ENCODE results near the gene MGARP. TPM values are rescaled to one million over a fixed set of nuclear protein-coding genes. Genes with fewer than 3 reads are reported as not detected.

Gene MGARP
- total and polyA plus RNA-seq, 4 experiments from 2014 or later, result 0.20 to 0.52 (median 0.28) TPM

DNA sequence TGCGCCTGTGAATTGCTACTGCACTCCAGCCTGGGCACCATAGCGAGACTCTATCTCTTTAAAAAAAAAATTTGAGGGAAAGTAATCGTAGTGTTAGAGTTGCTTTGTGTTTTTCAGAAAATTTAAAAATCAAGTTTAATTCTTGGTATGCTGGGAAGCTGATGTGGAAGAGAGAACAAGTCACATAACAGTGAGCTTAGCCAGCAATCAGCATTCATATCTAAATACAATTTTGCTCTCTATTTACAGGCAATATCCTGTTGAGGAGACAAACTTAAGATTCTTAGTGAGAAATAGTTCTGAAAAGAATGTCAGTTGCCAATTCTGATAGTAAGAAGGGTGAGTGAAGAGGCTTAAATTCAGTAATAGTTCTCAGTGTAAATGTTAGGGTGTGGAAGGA lies 31.9 kb upstream of the MGARP start:
- peak overlapping the region in 4 of 7 donors; percentile 24 to 92 (median 62) for H3K27ac Mint-ChIP-seq
- no peaks in the 10 kb centered on the region for H3K9me3 Mint-ChIP-seq
- DNase-seq, result no peak
- H3K4me3 Mint-ChIP-seq, result peak overlapping the region in 1 of 8 donors; percentile 15
- CTCF ChIA-PET (ENCODE audit: partially characterized antibody), result interaction anchor here (1.5 to 4.5 kb wide), 3 partner anchors 11 to 228 kb away, joined by 3 to 25 read pairs (median 12); partner anchors contain the start of genes NAA15 and NDUFC1
- Histone ChIP-seq H3K27ac (ENCODE audit: low read depth, low read length) (no peak overlapping the region), H3K4me3 (ENCODE audit: low read length in 2 of 2) (no peak overlapping the region), H3K27me3 (ENCODE audit: insufficient read depth, low read length) (no peaks in the 10 kb centered on the region), H3K36me3 (ENCODE audit: insufficient read depth, low read length) (no peaks in the 10 kb centered on the region), H3K9me3 (ENCODE audit: control insufficient read depth in 1 of 2, low read length in 2 of 2) (no peaks in the 10 kb centered on the region), H3K4me1 (ENCODE audit: insufficient read depth, low read length) (peaks cover 68% of the 10 kb centered on the region)
- no peaks in the 10 kb centered on the region for H3K27me3 Mint-ChIP-seq
- peaks cover under 1 to 5% of the 10 kb centered on the region in 2 donors for H3K36me3 Mint-ChIP-seq
- POLR2A ChIA-PET (ENCODE audit: partially characterized antibody), result interaction anchor here (1.3 to 3.2 kb wide), 3 partner anchors 10 to 18 kb away, joined by 3 to 50 read pairs (median 4); partner anchors contain the start of genes NAA15 and NDUFC1
- H3K4me1 Mint-ChIP-seq, result peaks cover 60 to 80% (median 68%) of the 10 kb centered on the region in 4 donors
- intact Hi-C loops (cut with micrococcal nuclease), result no loop called here

DNA sequence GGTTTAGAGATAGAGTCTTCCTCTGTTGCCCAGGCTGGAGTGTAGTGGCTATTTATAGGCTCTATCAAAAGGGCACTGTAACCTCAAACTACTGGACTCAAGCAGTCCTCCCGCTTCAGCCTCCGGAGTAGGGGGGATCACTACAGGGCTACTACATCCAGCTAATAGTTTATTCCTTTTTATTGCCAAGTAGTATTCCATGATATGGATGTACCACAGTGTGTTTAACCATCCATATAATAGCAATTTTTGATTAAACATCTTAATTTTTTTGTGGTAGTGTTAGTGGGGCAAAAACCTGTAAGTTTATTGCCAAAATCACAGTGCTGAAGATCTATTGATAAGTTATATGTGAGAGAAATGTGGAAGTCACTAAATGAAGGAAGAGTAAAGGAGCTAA lies 24.9 kb upstream of the MGARP start:
- ChIA-PET POLR2A (ENCODE audit: partially characterized antibody) (interaction anchor here (0.6 to 2.2 kb wide), 3 partner anchors 9 to 223 kb away, joined by 3 to 8 read pairs (median 4); no protein-coding TSS in a partner anchor), CTCF (ENCODE audit: partially characterized antibody) (interaction anchor here (1.2 to 1.8 kb wide), 2 partner anchors 8 to 9 kb away, joined by 3 to 16 read pairs; no protein-coding TSS in a partner anchor)
- H3K36me3 ChIP-seq (ENCODE audit: insufficient read depth, low read length), result peaks cover 4% of the 10 kb centered on the region
- H3K27me3 ChIP-seq (ENCODE audit: insufficient read depth, low read length), result no peaks in the 10 kb centered on the region
- H3K4me1 ChIP-seq (ENCODE audit: insufficient read depth, low read length), result peaks cover 68% of the 10 kb centered on the region
- Mint-ChIP-seq H3K36me3 (peaks cover 20 to 35% of the 10 kb centered on the region in 2 donors), H3K4me3 (peak overlapping the region in 3 of 8 donors; percentile 13 to 22 (median 13)), H3K27ac (peak overlapping the region; percentile 35 to 94 (median 74)), H3K27me3 (no peaks in the 10 kb centered on the region), H3K9me3 (peaks cover 0 to 2% (median 0%) of the 10 kb centered on the region in 8 donors), H3K4me1 (peaks cover 31 to 84% (median 57%) of the 10 kb centered on the region in 4 donors)
- H3K27ac ChIP-seq (ENCODE audit: low read depth, low read length), result no peak overlapping the region
- no peaks in the 10 kb centered on the region for H3K9me3 ChIP-seq (ENCODE audit: control insufficient read depth in 1 of 2, low read length in 2 of 2)
- DNase-seq, result no peak
- intact Hi-C loops (cut with micrococcal nuclease), result loop anchor here (5.0 kb wide), 2 partner anchors 288 to 1067 kb away; partner anchors contain the start of genes NOCT and SCOC
- no peak overlapping the region for H3K4me3 ChIP-seq (ENCODE audit: low read length in 2 of 2)

DNA sequence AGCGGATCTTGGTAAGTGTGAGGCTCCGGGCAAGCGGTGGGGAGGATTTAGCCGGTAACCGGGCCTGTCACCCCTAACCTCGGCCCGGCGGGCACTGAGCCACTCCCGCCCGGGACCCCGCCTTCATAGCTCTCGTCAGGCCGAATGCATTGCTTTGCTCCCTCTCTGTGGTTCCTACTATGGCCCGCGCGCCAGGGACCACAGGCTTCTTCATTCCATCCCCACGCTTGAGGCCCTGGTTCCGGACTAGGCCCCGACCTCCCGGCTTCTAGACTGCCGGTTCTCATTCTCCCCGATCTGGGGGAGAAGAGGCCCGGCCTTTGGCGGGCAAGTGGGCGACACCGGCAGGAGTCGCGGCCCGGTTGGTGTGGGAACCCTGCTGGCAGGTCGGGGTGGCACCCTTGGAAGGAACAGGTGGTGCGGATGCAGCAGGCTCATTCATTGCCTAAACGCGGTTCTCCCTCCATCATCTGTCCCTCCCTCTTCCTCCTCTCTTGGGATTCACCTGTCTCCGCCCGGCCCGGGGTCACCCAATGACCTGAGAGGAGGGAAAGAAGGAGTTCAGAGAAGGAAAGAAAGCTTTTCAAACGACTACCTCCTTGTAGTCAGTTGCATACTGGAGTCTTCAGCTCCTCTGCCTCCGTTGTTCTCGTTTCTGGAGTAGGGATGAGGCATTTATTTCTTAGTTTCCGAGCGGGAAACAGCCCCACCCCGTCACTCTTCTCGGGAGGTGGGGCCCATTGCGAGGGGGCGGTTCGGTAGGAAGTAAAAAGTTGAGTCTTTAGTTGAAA lies 22.0 kb upstream of the MGARP start, which contains the start of gene NDUFC1:
TSS of gene NDUFC1 (minus strand) at position 657 of the 791 bp plus-strand sequence. CDS start 6,679 bp downstream, outside the sequence.
- Mint-ChIP-seq H3K4me1 (peaks cover 27 to 78% (median 48%) of the 10 kb centered on the region in 4 donors), H3K27ac (peak within 1 kb of the TSS; percentile 94 to 100 (median 99)), H3K36me3 (peaks cover 20 to 32% of the 10 kb centered on the region in 2 donors), H3K27me3 (no peaks in the 10 kb centered on the region), H3K4me3 (peak within 1 kb of the TSS; percentile 96 to 100 (median 99)), H3K9me3 (peaks cover 0 to 2% (median 0%) of the 10 kb centered on the region in 8 donors)
- Histone ChIP-seq H3K27me3 (ENCODE audit: insufficient read depth, low read length) (no peaks in the 10 kb centered on the region), H3K9me3 (ENCODE audit: control insufficient read depth in 1 of 2, low read length in 2 of 2) (no peaks in the 10 kb centered on the region), H3K4me3 (ENCODE audit: low read length in 2 of 2) (peak within 1 kb of the TSS; percentile 69 to 94), H3K4me1 (ENCODE audit: insufficient read depth, low read length) (peaks cover 61% of the 10 kb centered on the region), H3K36me3 (ENCODE audit: insufficient read depth, low read length) (peaks cover 4% of the 10 kb centered on the region), H3K27ac (ENCODE audit: low read depth, low read length) (peak within 1 kb of the TSS; percentile 98)
- POLR2A ChIA-PET (ENCODE audit: partially characterized antibody), result interaction anchor here (0.8 to 4.7 kb wide), 28 partner anchors 7 to 1071 kb away, joined by 3 to 50 read pairs (median 5); partner anchors contain the start of genes ELF2, MGARP, NOCT and RAB33B
- CTCF ChIA-PET (ENCODE audit: partially characterized antibody), result interaction anchor here (1.3 to 4.0 kb wide), 7 partner anchors 9 to 271 kb away, joined by 4 to 25 read pairs (median 6); no protein-coding TSS in a partner anchor
- DNase-seq, result peak; percentile 69 to 86 (median 72)
- intact Hi-C loops (cut with micrococcal nuclease), result loop anchor here (1.0 to 5.0 kb wide), 9 partner anchors 12 to 1070 kb away; partner anchors contain the start of genes MAML3, NOCT, SCOC and SETD7

DNA sequence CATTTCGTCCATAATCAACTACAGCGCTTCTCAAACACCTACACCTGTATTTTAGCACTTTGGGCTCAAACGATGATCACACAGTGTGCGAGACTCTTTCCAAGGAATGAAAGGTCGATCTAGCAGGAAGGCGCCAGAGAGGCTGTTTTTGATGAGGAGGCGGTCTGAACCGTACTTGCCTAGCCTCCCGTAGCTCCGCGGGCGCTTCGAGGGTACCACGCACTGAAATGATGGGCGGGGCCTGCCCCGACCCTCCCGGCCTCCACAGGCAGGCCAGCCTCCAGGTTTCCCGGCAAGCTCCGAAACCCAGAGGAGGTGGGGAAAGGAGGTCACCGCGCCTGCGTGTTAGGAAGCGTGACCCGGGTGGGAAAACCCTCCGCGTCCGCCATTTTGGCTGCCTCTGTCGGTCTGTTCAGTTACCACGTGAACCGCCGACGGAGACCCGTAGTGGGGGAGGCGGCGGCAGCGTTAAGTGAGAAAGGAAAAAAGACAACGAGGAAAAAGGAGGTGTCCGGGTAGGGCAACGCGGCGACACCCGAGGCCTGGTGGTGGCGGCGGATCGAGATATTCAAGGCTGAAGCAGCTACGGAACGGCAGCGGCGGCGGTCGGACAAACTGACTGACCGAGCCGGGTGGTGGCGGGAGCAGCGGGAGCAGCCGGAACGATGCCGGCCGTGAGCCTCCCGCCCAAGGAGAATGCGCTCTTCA lies 21.2 kb upstream of the MGARP start, which contains the start of gene NAA15:
TSS of gene NAA15 (plus strand) at position 393 of the 708 bp plus-strand sequence. CDS start at position 666, 273 bp downstream.
- CTCF ChIA-PET (ENCODE audit: partially characterized antibody), result interaction anchor here (0.8 to 4.0 kb wide), 9 partner anchors 9 to 270 kb away, joined by 3 to 25 read pairs (median 4); no protein-coding TSS in a partner anchor
- peaks cover 22 to 73% (median 43%) of the 10 kb centered on the region in 4 donors for H3K4me1 Mint-ChIP-seq

DNA sequence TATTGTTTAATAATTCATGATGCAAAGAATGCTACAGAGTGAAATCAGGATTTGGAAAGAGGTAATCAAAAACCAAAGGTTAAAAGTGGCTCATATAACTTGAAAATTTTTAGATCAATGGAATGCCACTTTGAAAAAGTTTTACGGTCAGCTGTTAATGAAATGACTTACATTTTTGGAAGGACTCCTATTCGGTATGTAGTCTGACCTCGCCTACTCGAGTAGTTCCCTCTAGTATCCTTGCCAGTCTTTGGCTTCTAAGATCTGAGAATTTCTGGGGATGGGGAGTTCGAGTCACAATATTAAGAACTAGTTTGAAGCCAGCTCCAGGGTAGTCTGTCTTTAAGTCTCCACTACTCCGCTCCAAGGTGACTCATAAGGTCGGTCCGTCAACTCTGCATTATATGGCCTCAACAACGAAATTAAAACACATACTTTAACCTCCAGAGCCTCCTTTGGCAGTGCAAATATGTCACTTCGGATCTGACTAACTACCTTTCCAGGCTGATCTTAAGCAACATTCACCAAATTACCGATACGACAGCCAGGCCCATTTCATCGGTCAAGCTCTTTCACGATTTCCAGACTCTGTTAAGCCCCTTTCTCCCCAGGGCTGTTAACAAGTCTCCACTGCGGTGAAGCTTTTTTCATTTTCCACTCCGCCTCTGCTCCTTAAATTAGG lies 20.5 kb upstream of the MGARP start:
- Mint-ChIP-seq H3K4me1 (peaks cover 26 to 73% (median 44%) of the 10 kb centered on the region in 4 donors), H3K9me3 (peaks cover 0 to 2% (median 0%) of the 10 kb centered on the region in 8 donors), H3K4me3 (peak overlapping the region; percentile 96 to 100 (median 99)), H3K27me3 (no peaks in the 10 kb centered on the region), H3K27ac (peak overlapping the region; percentile 94 to 100 (median 99)), H3K36me3 (peaks cover 9 to 29% of the 10 kb centered on the region in 2 donors)
- Histone ChIP-seq H3K27me3 (ENCODE audit: insufficient read depth, low read length) (no peaks in the 10 kb centered on the region), H3K4me1 (ENCODE audit: insufficient read depth, low read length) (peaks cover 54% of the 10 kb centered on the region), H3K9me3 (ENCODE audit: control insufficient read depth in 1 of 2, low read length in 2 of 2) (no peaks in the 10 kb centered on the region), H3K4me3 (ENCODE audit: low read length in 2 of 2) (peak overlapping the region; percentile 69 to 94), H3K27ac (ENCODE audit: low read depth, low read length) (peak overlapping the region; percentile 98), H3K36me3 (ENCODE audit: insufficient read depth, low read length) (peaks cover 4% of the 10 kb centered on the region)
- ChIA-PET CTCF (ENCODE audit: partially characterized antibody) (interaction anchor here (0.8 to 4.0 kb wide), 10 partner anchors 8 to 270 kb away, joined by 3 to 25 read pairs (median 4); no protein-coding TSS in a partner anchor), POLR2A (ENCODE audit: partially characterized antibody) (interaction anchor here (0.7 to 4.7 kb wide), 27 partner anchors 9 to 285 kb away, joined by 3 to 50 read pairs (median 5); partner anchors contain the start of genes ELF2, NOCT, RAB33B and SETD7)
- intact Hi-C loops (cut with micrococcal nuclease), result loop anchor here (1.0 to 5.0 kb wide), 8 partner anchors 32 to 1072 kb away; partner anchors contain the start of genes MAML3, NOCT, SCOC and SETD7
- DNase-seq, result peak in 2 of 5 donors; percentile 6 to 61

More for the DNA sequence above, 21.2 kb upstream of the MGARP start, which contains the start of gene NAA15:
- peak within 1 kb of the TSS; percentile 69 to 94 for H3K4me3 ChIP-seq (ENCODE audit: low read length in 2 of 2)
- POLR2A ChIA-PET (ENCODE audit: partially characterized antibody), result interaction anchor here (0.7 to 4.7 kb wide), 30 partner anchors 8 to 286 kb away, joined by 3 to 50 read pairs (median 5); partner anchors contain the start of genes ELF2, MGARP, NOCT and RAB33B
- H3K27ac Mint-ChIP-seq, result peak within 1 kb of the TSS; percentile 94 to 100 (median 99)
- H3K9me3 Mint-ChIP-seq, result peaks cover 0 to 2% (median 0%) of the 10 kb centered on the region in 8 donors
- H3K9me3 ChIP-seq (ENCODE audit: control insufficient read depth in 1 of 2, low read length in 2 of 2), result no peaks in the 10 kb centered on the region
- no peaks in the 10 kb centered on the region for H3K27me3 ChIP-seq (ENCODE audit: insufficient read depth, low read length)
- peak within 1 kb of the TSS; percentile 96 to 100 (median 99) for H3K4me3 Mint-ChIP-seq
- H3K27me3 Mint-ChIP-seq, result no peaks in the 10 kb centered on the region
- H3K4me1 ChIP-seq (ENCODE audit: insufficient read depth, low read length), result peaks cover 56% of the 10 kb centered on the region
- H3K27ac ChIP-seq (ENCODE audit: low read depth, low read length), result peak within 1 kb of the TSS; percentile 98
- DNase-seq, result peak; percentile 97 to 99 (median 97)
- intact Hi-C loops (cut with micrococcal nuclease), result loop anchor here (1.0 to 5.0 kb wide), 8 partner anchors 32 to 1071 kb away; partner anchors contain the start of genes MAML3, NOCT, SCOC and SETD7
- H3K36me3 ChIP-seq (ENCODE audit: insufficient read depth, low read length), result peaks cover 4% of the 10 kb centered on the region
- peaks cover 14 to 26% of the 10 kb centered on the region in 2 donors for H3K36me3 Mint-ChIP-seq

All from CD4-positive, alpha-beta memory T cell (primary cell).